ENCODE data around the gene IGSF21.

GRCh38 chr1:18058206-18058921, 49.2 kb upstream of the IGSF21 start:
- TF ChIP-seq POLR2A (IDR thresholded peaks at IDR 0.05; ENCODE audit: low read length) (no peak), GATA1 (IDR thresholded peaks at IDR 0.05; ENCODE audit: low read depth, low read length) (no peak)
